Hepatic stellate cell (primary cell): Measurements from ENCODE around the gene PRCP.
A peak's percentile ranks its signal among the peaks of the same experiment; 100 is the strongest.

ENCODE experiments used
- DNase-seq: peaks from one replicate; pipeline ENCODE4 v3.0.0; 2011; ENCODE audit warnings: low spot score

PRCP gene

GRCh38 chr11:82829101-82829500 is 71.1 kb downstream of the PRCP start:
- no peak for DNase-seq

- no peak for DNase-seq
Observed at GRCh38 chr11:82828472-82828871, 71.8 kb downstream of the PRCP start.

DNA sequence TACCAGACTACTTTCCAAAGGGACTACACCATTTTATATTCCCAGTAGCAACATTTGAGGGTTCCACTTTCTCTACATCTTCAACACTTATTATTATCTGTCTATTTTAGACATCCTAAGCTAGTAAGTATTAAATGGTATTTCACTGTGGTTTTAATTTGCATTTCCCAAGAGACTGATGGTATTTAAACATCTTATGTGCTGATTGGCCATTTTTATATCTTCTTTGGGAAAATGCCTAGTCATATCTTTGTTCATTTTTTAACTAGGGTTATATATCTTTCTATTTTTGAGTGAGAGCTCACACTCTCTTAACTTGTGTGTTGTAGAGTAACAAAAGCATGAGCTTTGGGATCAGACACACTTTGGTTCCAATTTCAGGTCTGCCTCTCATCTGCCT is 73.7 kb downstream of the PRCP start:
- peak; percentile 2 for DNase-seq

DNA sequence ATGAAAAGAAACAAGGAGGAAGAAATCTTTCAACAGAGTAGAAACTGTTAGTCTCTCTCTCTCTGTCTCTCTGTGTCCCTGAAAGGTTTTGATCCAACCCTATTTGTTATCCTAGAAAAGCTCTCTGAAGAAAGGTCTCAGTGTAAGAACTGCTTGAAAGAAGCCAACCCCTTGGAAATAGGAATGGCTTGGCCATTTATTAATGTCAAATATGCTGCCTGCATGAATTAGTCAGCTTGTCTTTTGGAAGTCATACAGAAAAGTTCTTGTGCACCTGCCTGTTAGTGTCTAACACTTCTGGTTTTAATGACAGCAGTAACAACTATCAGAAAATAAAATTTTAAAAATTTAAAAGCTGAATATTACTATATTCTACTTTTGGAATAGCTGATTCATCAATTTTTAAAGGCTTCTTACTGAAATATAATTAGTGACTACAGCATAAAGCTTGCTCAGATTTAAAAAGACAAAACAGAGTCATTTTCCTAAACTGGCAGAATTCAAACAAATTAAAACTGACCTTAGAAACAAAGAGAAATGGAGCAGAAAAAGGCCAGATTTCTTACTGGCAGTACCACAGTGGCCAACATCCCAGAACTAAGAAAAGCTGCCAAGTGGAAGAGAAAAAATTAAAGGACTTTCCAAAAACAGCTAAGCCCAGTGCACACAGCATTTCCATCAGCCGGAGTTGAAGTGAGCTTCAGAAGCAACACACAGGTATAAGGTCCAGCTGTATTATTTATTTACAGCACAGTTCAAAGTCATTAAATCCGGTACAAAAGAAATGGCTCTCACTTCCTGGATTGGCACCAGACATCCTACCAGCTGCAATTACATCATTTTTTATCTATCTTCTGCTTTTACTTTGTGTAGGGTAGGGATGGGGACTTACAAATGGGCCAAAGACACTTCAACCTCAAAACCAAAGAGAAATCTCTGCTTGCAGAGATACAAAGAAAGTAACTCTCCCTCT is 76.3 kb downstream of the PRCP start:
- no peak for DNase-seq

DNA sequence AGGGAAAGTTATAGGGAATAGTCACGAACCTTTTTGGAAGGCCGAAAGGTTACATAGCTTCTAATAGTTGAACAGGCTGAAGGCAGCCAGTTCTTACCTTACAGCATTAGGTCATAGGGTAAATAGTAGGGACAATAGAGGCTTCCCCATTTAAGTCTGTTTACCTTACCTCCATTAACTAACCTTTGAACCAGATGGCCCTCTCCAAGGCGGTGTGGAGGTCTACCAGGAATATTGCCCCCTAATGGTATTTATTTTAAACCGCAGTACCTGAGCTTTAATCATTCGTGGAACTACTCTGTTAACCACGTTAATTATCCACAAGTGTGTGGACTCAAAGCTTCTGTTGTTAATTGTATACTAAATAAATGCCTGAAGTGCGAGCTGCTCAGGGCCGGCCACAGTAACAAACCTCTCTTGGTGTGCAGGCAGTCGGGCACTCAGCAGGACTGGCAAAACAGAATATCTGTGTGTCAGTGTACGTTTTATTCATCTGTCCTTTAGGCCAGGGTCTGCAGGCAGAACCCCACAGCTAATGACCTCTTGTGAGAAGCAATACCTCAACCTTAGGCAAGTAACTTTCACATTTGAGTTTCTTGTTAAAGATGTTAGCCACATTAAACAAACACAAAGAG is 81.7 kb downstream of the PRCP start:
- DNase-seq, result no peak

GRCh38 chr11:82815406-82815805 is 84.8 kb downstream of the PRCP start:
- no peak for DNase-seq

DNA sequence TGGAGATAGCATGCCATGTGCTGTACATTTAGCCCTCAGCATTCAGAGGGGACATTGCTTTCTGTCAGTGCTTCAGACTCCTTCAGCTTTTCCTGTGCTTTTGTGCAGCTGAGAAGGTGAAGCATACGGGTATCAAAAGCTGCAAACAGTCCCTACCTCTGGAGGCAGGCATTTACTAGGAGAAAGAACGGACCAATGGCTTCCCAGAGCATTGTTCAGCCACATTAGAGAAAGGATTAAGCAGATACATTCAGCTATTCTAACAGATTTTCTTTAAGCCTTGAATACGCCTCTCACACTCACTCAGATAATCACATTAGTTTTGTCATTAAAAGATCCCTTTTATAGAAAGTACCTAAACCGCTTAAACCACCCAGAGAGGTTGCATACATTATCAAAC is 85.9 kb downstream of the PRCP start:
- no peak for DNase-seq

DNA sequence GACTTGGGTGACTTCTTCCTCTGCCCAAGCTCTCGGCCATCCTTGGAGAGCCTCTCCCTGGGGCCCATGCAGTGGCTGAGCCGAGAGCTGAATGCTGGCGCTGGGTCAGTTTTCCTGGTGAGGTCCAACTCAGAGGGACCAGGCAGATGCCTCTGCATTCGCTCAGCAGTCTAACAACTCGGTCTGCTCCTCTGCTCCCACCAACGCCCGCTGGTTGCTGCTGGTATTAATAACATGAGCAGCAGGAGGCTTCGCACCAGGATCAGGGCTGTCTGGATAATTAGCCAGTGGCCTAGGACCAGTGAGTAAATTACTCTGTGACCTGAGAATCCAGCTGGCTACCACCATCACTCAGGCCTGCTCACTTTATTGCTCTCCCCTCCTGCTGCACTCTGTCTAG is 88.9 kb downstream of the PRCP start:
- no peak for DNase-seq

DNA sequence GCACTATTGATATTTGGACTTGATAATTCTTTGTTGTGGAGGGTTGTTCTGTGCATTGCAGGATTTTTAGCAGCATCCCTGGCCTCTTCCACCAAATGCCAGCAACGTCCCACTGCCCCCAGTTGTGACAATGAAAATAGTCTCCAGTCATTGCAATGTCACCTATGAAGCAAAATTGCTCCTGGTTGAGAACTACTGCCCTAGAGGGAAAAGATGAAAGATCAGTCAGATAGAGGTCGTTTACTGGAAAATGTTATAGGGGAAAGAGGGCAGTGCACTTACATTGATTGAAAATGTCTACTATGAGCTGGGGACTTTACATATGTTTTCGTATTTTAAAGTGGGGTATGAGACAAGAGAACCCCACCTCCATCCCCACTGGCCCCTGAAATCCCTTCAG is 89.5 kb downstream of the PRCP start:
- no peak for DNase-seq

DNA sequence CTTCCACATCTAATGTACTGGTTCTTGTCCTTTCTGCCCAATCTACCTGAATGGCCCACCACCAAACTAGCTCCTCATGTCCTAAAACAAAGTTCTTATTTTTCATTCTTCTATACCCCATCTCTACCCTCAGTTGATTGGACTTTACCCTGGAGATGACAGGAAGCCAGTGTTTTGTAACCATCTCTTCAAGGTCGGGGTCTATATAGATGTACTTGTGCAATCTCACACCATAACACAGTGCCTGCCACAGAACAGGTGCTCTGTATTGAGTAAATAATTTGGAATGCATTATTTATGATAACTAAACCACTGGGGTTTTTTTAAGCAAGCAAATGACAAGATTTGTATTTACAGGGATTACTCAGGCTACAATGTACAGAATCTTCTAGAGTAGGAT is 89.9 kb downstream of the PRCP start:
- no peak for DNase-seq

- no peak for DNase-seq
Observed at GRCh38 chr11:82807646-82808045, 92.6 kb downstream of the PRCP start.

GRCh38 chr11:82802710-82803109 is 97.5 kb downstream of the PRCP start:
- DNase-seq, result no peak

GRCh38 chr11:82796998-82797961 is 103.0 kb downstream of the PRCP start:
- DNase-seq, result no peak

GRCh38 chr11:82794490-82794889 is 105.7 kb downstream of the PRCP start:
- no peak for DNase-seq

DNA sequence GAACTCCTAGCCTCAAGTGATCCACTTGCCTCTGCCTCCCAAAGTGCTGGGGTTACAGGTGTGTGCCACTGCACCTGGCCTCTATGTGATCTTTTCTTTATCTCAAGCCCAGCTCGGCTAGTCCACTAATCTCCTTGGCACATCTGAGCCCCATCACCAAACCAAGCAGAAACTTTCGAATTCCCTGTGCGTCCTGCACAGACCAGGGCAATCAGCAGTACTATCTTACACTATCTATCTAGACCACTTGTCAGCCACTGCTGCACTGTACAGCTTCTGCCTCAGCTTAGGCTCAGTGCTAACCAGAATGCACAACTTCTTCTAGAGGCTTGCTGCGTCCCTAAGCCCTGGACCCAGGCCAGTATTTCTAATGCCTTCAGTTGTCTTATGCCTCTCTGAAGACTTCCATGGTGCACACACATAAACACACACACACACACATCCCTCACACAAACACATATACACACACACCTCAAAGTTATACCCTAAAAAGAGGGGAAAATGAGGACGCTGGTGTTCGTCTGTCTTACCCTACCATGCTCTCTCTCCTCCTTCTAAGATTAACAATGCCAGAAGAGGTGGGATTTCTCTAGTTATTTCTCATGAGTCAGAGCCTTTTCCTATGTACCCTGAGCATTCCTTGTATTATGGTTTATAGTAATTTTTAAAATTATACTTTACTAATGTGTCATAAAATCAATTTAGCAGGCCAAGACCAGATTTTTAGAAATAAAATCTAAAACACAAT is 107.2 kb downstream of the PRCP start:
- no peak for DNase-seq

- no peak for DNase-seq
Observed at GRCh38 chr11:82792319-82792718, 107.9 kb downstream of the PRCP start.

GRCh38 chr11:82791779-82792178 is 108.5 kb downstream of the PRCP start:
- DNase-seq, result no peak

- no peak for DNase-seq
Observed at GRCh38 chr11:82790723-82791484, 109.3 kb downstream of the PRCP start.

DNA sequence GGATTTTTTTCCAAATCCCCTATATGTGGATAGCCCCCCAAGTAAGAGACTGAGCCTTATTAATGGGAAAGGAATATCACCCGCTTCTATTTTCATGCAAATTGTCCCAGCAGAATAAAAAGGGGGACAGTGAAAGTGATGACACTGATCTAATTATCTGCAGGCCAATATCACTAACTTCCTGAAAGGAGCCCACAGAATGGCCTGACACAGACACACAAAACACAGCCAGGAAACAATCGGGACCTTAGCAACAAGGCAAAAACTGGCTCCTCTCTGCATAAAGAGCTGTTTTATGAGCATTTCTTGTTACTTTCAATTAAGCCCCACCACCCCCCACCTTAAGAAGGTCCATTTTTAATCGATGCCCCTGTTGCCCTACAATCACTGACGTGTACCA is 112.2 kb downstream of the PRCP start:
- no peak for DNase-seq

DNA sequence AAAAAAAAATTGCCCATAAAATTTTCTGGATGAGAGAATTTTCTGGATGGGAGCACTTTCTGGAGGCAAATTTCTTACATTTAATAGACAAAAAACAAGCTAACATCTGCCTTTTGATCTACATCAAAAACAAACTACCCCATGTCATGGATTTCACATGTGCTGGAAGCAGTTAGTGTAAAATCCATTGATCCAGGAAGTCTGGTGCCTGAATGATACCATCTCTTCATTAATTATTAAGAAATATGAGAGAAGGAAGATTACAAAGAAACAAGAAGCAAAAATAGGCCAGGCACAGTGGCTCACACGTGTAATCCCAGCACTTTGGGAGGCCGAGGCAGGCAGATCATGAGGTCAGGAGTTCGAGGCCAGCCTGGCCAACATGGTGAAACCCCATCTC is 113.4 kb downstream of the PRCP start:
- DNase-seq, result no peak

GRCh38 chr11:82786001-82786400 is 114.2 kb downstream of the PRCP start:
- DNase-seq, result no peak
